Breast epithelium (tissue), 3 donors: ENCODE results near the gene FAM3C.

ENCODE experiments used
- POLR2AphosphoS5 ChIP-seq, 3 donors: sonication (generic); formaldehyde crosslinking; IDR thresholded peaks; one replicate each; pipeline ENCODE4 v1.6.1; 2017; ENCODE audit warnings: antibody characterized with exemption in 3 of 3
- TF ChIP-seq, protein P1 (sequence below), 3 donors: fragments of 450-650 bp; IDR thresholded peaks; one replicate each; pipeline ENCODE4 v1.5.1; 2016 to 2017; ENCODE audit warnings: antibody characterized with exemption in 3 of 3, mild to moderate bottlenecking in 3 of 3, moderate library complexity in 3 of 3

DNA sequence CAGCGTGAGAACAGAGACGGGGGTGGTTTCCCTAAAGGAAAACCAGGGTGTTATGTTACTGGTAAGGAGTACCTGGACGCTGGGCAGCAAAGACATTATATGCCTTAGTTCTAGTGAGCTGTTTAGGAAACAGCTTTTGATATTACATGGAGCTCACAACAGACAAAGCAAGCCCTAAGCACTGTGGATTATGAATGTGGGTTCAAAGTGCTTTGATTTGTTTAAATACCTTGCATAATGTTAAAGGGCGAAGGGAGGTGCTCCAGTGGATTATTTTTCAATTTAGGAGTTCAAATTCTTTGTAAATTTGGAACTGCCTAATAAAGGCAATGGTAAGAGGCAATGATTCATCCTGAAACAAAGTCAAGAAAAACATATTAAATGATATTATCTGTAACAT is 53.5 kb downstream of the FAM3C start:
- TF ChIP-seq, protein P1, sequence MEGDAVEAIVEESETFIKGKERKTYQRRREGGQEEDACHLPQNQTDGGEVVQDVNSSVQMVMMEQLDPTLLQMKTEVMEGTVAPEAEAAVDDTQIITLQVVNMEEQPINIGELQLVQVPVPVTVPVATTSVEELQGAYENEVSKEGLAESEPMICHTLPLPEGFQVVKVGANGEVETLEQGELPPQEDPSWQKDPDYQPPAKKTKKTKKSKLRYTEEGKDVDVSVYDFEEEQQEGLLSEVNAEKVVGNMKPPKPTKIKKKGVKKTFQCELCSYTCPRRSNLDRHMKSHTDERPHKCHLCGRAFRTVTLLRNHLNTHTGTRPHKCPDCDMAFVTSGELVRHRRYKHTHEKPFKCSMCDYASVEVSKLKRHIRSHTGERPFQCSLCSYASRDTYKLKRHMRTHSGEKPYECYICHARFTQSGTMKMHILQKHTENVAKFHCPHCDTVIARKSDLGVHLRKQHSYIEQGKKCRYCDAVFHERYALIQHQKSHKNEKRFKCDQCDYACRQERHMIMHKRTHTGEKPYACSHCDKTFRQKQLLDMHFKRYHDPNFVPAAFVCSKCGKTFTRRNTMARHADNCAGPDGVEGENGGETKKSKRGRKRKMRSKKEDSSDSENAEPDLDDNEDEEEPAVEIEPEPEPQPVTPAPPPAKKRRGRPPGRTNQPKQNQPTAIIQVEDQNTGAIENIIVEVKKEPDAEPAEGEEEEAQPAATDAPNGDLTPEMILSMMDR (IDR thresholded peaks at IDR 0.05), result no peak
- no peak for TF ChIP-seq POLR2AphosphoS5 (IDR thresholded peaks at IDR 0.05)
